T-helper 1 cell (primary cell): ENCODE results near the gene OTX2.

Experiments
- DNase-seq, 5 donors: peaks; one replicate each; pipeline ENCODE4 v3.0.0-alpha.2; 2012 to 2020

Gene OTX2

GRCh38 chr14:56811593-56812363 lies 1.5 kb upstream of the OTX2 start:
- DNase-seq, result no peak

- DNase-seq, result no peak
These were observed 735 bp upstream of the OTX2 start for GRCh38 chr14:56810836-56811592.

DNA sequence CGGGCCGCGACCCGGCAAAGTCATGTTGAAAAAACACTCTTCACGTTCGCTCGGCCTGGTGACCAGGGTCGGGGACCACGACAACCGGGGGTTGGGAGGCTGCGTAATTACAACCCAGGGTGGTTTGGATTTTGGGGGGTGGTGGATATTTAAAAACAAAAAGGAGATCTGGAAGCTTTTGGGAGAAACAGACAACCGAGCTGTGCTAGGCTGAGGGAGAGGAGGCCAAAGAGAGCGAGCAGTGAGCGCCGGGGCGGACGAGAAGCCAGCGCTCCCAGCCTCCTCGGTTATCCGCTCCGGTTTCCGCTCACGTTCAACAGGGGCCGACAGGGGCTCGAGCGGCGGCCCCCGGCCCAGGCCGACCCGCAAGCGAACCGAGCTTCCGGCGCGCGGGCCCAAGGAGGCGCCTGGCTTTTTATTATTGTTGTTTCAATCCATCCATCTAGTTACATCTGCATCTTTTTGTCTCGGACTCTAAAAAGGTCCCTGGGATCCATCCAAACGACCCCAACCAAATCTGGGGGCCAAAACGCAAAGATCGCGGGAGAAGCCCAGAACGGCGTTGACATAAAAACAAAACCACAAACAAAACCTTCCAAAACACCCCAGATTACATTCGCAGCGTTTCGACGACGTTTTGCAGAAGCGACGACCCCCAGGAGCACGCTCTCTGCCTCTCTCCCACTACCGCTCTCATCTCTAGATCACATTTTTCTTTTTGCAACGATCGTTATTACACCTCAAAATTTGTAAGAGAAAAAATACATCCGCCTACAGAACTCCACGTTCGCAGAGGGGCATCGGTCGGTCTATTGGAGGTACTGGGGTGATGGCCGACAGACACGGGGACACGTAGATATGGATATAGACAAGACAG lies 771 bp downstream of the OTX2 start:
- no peak for DNase-seq

GRCh38 chr14:56808383-56809269 lies 1.7 kb downstream of the OTX2 start:
- DNase-seq, result no peak

DNA sequence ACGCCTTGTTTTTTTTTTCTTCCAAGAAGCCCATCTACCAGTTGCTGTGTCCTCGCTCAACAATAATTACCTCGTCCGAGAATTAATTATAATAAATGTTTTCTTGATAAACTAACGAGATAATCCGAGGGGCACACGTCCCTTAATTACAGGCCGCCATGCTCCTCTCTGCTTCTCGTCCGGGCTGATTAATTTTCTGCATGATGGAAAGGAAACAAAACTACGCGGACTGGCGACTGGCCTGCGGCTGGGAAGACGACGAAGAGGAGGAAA lies 2.2 kb downstream of the OTX2 start:
- no peak for DNase-seq

DNA sequence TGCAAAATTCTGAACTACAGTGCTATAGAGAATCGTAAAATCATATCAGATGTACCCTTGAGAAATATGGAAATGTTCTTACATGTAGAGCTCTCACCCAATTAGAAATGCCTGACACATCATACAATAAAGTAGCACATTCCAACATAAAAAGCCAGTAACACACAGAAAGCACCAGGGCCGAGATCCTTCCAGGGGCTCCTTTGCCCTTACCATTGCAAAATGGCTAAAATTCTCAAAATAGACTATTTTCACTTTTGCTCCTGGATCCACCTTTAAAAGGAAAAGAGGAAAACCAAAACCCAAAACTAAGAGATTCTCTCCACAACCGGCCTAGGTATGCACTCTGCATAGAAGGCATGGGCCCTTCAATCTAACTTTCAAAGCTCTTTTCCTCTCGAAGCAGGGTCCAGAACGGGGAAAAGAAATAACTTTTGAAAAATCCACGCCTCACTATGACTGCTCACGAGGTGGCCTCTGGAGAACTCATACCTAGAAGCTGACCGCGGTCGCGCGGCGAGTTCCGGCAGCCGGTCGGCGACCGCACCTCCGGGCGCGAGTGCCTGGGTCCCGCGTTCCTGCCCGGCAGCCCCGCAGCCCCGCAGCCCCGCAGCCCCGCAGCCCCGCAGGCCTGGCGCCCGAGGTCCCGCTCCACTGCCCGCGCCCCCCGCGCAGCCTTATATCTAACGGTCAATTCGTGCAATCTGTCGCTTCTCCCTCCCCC lies 2.7 kb downstream of the OTX2 start:
- no peak for DNase-seq

- DNase-seq, result no peak
These were observed 3.5 kb downstream of the OTX2 start for GRCh38 chr14:56806760-56807159.

- DNase-seq, result no peak
These were observed 4.1 kb downstream of the OTX2 start for GRCh38 chr14:56805992-56806727.

- DNase-seq, result no peak
These were observed 4.9 kb downstream of the OTX2 start for GRCh38 chr14:56805201-56805991.

DNA sequence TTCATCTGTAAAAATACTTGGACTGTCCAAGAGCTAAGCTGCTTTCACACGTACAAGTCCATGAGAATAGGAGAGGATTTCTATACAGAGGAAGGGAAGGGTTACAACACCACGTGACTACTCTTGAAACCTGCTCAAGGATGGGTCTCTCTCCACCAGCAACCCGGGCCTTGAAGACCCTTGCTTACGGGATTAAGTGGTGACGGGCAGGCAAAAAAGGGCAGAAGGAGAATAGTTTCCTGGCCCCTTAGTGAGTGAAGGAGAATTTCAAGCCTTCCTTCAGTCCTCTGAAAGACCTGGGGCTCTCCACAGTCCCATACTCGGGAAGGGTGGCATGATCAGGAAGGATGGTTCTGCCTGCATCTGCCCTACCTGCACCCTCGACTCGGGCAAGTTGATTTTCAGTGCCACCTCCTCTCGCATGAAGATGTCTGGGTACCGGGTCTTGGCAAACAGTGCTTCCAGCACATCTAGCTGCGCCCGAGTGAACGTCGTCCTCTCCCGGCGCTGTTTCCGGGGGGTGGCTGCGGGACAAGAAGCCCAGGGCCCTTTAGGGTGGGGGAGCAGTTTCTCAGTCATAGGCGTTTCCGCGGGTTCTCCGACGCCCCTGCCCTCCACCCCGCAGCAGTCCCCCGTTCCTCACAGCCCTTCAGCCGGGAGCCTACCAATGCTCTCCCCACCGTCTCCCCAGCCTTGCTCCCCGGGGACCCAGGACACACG lies 6.3 kb downstream of the OTX2 start:
- no peak for DNase-seq

- DNase-seq, result no peak
These were observed 8.4 kb downstream of the OTX2 start for GRCh38 chr14:56801920-56802319.

GRCh38 chr14:56799343-56799645 lies 11.0 kb downstream of the OTX2 start:
- DNase-seq, result no peak

DNA sequence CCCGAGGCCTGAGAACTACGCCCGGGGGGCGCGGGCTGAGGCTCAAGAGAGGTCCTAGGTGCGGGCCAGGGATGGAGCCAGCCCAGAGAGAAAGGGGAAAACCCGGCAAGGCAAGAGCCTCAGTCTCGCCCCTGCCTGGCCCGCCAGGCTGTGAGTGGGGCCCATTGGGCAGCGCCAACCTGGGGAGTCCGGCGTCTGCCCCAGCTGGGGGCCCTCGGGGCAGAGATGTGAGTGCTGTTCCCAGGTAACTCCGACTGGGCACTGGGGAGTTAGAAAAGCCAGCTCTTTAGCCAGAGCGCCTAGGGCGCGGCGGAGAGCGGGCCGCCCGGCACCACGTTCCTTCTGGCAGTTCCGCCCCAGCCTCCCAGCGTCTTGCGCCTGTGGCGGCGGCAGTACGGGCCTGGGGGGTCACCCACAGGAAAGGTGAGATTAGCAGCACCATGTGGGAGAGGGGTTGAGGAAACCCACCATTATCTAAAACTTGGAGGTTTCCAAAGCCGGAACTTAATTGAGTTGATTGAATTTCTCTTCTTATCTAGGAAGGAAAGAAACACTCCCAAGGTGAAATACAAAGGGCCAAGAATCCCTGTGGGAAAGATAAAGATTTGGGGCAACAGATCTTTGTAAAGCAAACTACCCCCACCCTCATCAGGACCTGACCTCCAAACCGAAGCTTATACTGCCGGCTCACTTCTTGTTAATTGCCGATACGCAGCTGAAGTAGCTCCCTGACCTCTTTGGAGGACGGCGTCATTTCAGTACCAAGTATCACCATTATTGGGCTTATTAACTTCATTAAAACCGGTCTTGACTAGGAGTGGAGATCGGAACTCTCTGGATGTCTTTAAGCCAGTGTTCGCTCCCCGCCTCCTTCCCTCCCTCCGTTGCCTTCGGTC lies 11.6 kb downstream of the OTX2 start:
- DNase-seq, result no peak

DNA sequence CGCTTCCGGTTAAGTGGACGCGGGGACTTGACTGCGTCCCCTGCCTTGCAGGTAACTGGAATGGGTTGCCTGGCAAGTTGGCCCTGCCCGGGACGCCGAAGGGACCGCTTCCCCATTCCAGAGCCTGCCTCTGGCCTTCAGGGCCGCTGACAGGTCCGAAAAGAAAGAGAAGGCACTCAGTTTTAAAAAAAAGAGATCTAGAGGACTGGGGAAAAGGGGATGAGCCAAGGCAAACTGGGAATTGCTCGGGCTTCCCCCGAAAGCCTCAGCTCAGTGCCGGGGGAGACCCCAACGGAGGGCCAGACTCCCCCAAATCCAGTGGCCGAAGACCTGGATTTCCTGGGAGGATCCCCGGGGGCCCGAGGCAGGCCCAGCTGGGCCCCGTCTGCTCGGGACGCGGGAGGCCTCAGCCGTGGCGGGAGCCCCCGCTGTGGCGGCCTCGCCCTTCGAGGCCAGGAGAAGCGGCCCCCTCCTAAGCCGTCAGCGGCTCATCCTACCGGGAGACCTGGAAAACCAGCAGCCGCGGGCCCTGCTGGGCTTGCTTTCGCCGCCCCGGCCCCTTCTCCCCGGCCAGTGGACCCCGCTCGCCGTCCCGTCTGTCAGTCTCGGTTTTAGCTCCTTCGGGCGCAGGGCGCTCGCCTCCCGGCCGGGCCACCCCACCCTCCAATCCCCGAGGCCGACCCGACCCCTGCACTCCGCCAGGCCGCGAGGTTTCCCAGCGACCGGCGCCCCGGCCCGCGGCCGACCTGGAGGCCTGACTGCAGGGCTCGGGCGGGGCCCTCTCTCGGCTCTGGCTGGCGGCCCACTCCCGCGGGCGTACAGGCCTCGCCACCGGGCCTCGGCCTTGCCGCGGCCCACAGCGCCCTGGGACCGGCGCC lies 12.5 kb downstream of the OTX2 start:
- DNase-seq, result no peak

GRCh38 chr14:56797003-56797568 lies 13.2 kb downstream of the OTX2 start:
- no peak for DNase-seq

DNA sequence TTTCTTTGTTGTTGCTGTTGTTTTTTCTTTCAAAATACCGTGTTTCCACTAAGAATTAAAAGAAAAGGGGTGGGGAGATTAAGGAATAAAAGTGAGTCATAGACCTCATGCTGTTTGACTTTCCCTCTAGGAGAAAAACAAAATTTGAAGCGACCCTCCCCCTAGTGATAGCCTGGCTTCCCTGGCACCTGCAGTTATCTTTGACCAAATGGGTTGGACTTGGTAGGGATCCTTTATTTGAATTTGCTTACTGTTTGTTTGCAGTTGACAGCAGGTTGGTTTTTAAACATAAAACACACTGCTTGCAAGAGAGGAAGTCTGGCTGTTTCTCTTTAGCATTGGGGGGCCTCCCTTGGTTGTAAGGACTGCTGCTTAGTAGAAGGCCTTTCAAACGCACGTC lies 14.0 kb downstream of the OTX2 start:
- no peak for DNase-seq

DNA sequence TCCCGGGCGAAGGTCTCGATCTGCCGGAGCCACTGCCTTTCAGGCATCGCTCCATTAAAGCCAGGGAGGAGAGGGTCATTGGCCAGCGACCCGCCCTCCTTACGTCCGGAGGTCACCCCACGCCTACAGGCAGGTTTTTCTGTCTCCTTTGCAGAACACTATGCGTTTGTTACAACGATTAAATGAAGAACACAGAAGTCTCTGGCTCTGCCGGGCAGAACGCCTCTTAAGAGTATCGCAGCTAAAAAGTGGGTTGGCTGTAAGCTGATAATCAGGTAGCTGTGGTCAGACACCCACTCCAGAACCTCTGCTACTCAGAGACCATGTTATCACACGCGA lies 15.0 kb downstream of the OTX2 start:
- no peak for DNase-seq
